Vagina (tissue), 2 donors: ENCODE measurements around the gene MT1M.

ENCODE experiments used
- CTCF ChIP-seq, 3 experiments: fragments of 450-650 bp in 2 of 3; fragments of 200-600 bp in 1 of 3; sonication (generic) in 1 of 3; IDR thresholded peaks; one replicate each; pipeline ENCODE4 v1.5.1; 2017 to 2019; ENCODE audit warnings: antibody characterized with exemption in 3 of 3, mild to moderate bottlenecking in 2 of 3, moderate library complexity in 2 of 3
- POLR2AphosphoS5 ChIP-seq, 2 donors: sonication (generic); formaldehyde crosslinking; IDR thresholded peaks; one replicate each; pipeline ENCODE4 v1.9.0; 2017; ENCODE audit warnings: antibody characterized with exemption in 2 of 2, mild to moderate bottlenecking in 2 of 2, low read depth in 1 of 2; ENCODE audit not compliant: insufficient read depth in 1 of 2

GRCh38 chr16:56616608-56617211 is 15.7 kb upstream of the MT1M start:
- TF ChIP-seq CTCF (IDR thresholded peaks at IDR 0.05), result no peak
- TF ChIP-seq POLR2AphosphoS5 (IDR thresholded peaks at IDR 0.05; ENCODE audit: insufficient read depth in 1 of 2, low read depth in 1 of 2), result no peak
